A673 (cell line): Measurements from ENCODE around the gene FHL2. TPM values are rescaled to one million over a fixed set of nuclear protein-coding genes. Genes with fewer than 3 reads are reported as not detected.

ENCODE experiments used
- BruUV-seq: library from RNA; stranded (reverse); fragments of 400-500 nt; replicated peaks from 2 replicates; lab custom pipeline; 2021; lab: Mats Ljungman, UMichigan
- CTCF ChIA-PET: fragments of 300-600 bp; sonication (Branson Sonifier 250); formaldehyde crosslinking; loops from one replicate; lab custom pipeline; 2022; ENCODE audit warnings: antibody characterized with exemption; lab: Charles Lee
- POLR2A ChIA-PET: fragments of 300-600 bp; sonication (Branson Sonifier 250); formaldehyde crosslinking; loops from one replicate; lab custom pipeline; 2022; ENCODE audit warnings: antibody characterized with exemption; ENCODE audit not compliant: low non-redundant PET; lab: Charles Lee
- DNase-seq: peaks from one replicate; pipeline ENCODE4 v3.0.0-alpha.2; 2015; ENCODE audit warnings: low spot score
- H3K27ac ChIP-seq: fragments of 200-600 bp; sonication (generic); 2 replicates; pipeline ENCODE4 v1.5.1; 2016; ENCODE audit warnings: mixed run types, low read depth, mild to moderate bottlenecking, mixed read lengths, antibody characterized with exemption, low read length; ENCODE audit not compliant: poor library complexity, severe bottlenecking
- H3K27me3 ChIP-seq: fragments of 200-600 bp; sonication (generic); replicated peaks from 2 replicates; pipeline ENCODE4 v1.6.1; 2017; ENCODE audit warnings: mixed run types, low read depth, mild to moderate bottlenecking, mixed read lengths, antibody characterized with exemption, low read length; ENCODE audit not compliant: insufficient read depth, poor library complexity
- H3K36me3 ChIP-seq: fragments of 200-600 bp; sonication (generic); 2 replicates; pipeline ENCODE4 v1.6.1; 2016; ENCODE audit warnings: mixed run types, mild to moderate bottlenecking, mixed read lengths, antibody characterized with exemption, low read length; ENCODE audit not compliant: insufficient read depth, poor library complexity, severe bottlenecking
- H3K4me1 ChIP-seq: fragments of 200-600 bp; sonication (generic); 2 replicates; pipeline ENCODE4 v1.6.1; 2017; ENCODE audit warnings: mixed run types, mild to moderate bottlenecking, mixed read lengths, antibody characterized with exemption, low read length; ENCODE audit not compliant: insufficient read depth, poor library complexity, severe bottlenecking
- H3K4me3 ChIP-seq: fragments of 200-600 bp; sonication (generic); 2 replicates; pipeline ENCODE4 v1.5.1; 2016; ENCODE audit warnings: low read depth, mixed run types, mild to moderate bottlenecking, mixed read lengths, low read length; ENCODE audit not compliant: poor library complexity, severe bottlenecking
- H3K9me3 ChIP-seq: fragments of 200-600 bp; sonication (generic); 2 replicates; pipeline ENCODE4 v1.6.1; 2016; ENCODE audit warnings: mixed run types, low read depth, mild to moderate bottlenecking, mixed read lengths, antibody characterized with exemption, low read length; ENCODE audit not compliant: poor library complexity, severe bottlenecking
- EZH2 ChIP-seq: fragments of 200-600 bp; sonication (generic); IDR thresholded peaks from 2 replicates; pipeline ENCODE4 v1.6.1; 2017; ENCODE audit warnings: borderline replicate concordance, low read depth, mild to moderate bottlenecking, mixed read lengths, antibody characterized with exemption, low read length; ENCODE audit not compliant: poor library complexity, severe bottlenecking
- intact Hi-C: fragments of 100-400 bp; cut with micrococcal nuclease; formaldehyde crosslinking; loops from one replicate; pipeline ENCODE4 v1.10.0; 2022; ENCODE audit not compliant: unreplicated experiment
- total RNA-seq: library from RNA; stranded (reverse); gene quantifications from 2 replicates; pipeline ENCODE4 v1.2.3, GENCODE V29; 2021
- TF ChIP-seq, protein P1 (sequence below): fragments of 300-800, 200-600 bp; sonication (generic); conservative IDR thresholded peaks from 2 replicates; pipeline ENCODE4 v1.5.1; 2017; ENCODE audit warnings: low read depth, mild to moderate bottlenecking, antibody characterized with exemption, low read length, moderate library complexity, mixed read lengths

Gene FHL2
- total RNA-seq, 1 experiment from 2014 or later: 4.7 TPM

DNA sequence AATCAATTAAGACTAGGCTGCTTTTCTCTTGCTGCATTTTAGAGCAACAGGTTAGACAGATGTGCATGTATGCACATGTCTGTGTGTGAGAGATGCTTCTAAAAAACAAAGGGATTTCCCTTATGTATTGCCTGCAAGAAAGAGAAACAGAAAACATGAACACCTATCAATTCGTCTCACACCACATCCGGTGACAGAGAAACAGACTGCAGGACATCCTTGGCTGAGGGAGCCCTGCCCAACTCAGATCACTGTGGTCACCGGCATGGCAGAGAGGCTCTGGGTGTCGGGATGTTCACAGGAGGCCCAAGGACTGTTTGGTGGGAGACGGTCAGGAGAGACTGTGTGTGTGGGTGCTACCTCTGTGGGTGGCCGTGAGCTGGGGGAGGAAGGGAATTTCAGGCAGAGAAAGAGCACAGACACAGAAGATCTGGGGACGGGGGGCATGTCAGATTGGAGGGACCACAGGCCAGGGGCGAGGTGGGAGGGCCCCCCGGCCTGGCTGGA lies 24.9 kb downstream of the FHL2 start:
- H3K9me3 ChIP-seq: no peaks in the 10 kb centered on the region
- no peaks in the 10 kb centered on the region for H3K4me1 ChIP-seq
- TF ChIP-seq, protein P1, sequence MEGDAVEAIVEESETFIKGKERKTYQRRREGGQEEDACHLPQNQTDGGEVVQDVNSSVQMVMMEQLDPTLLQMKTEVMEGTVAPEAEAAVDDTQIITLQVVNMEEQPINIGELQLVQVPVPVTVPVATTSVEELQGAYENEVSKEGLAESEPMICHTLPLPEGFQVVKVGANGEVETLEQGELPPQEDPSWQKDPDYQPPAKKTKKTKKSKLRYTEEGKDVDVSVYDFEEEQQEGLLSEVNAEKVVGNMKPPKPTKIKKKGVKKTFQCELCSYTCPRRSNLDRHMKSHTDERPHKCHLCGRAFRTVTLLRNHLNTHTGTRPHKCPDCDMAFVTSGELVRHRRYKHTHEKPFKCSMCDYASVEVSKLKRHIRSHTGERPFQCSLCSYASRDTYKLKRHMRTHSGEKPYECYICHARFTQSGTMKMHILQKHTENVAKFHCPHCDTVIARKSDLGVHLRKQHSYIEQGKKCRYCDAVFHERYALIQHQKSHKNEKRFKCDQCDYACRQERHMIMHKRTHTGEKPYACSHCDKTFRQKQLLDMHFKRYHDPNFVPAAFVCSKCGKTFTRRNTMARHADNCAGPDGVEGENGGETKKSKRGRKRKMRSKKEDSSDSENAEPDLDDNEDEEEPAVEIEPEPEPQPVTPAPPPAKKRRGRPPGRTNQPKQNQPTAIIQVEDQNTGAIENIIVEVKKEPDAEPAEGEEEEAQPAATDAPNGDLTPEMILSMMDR: no peak
- no peak for TF ChIP-seq EZH2
- no TSS peak for BruUV-seq
- POLR2A ChIA-PET: no interaction called here
- H3K27ac ChIP-seq: no peak overlapping the region
- H3K27me3 ChIP-seq: no peaks in the 10 kb centered on the region
- CTCF ChIA-PET: no interaction called here
- no peaks in the 10 kb centered on the region for H3K36me3 ChIP-seq
- intact Hi-C loops: no loop called here
- H3K4me3 ChIP-seq: no peak overlapping the region
- DNase-seq: no peak

DNA sequence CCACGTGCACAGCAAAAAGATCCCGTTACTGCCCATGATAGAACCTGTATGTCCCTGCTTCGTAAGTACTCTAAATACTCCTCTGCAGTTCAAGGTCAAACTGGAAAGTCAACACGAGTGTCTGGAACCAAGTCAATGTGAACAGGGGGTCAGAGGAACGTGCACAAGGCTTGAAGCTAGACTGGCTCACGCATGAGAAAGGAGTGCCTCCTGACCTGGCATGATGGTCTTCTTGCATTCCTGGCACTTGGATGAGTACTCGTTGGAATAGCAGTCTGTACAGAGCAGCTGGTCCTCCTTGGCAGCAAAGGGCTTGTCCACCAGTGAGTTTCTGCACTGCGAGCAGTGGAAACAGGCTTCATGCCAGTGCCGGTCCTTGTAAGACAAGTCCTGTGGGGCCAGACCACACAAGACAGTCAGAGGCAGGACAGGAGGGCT lies 25.5 kb downstream of the FHL2 start:
- no peaks in the 10 kb centered on the region for H3K27me3 ChIP-seq
- CTCF ChIA-PET: no interaction called here
- no peaks in the 10 kb centered on the region for H3K9me3 ChIP-seq
- no TSS peak for BruUV-seq
- intact Hi-C loops: no loop called here
- H3K27ac ChIP-seq: no peak overlapping the region
- no peak for DNase-seq
- TF ChIP-seq, protein P1: no peak
- TF ChIP-seq EZH2: no peak
- no peaks in the 10 kb centered on the region for H3K36me3 ChIP-seq
- no peaks in the 10 kb centered on the region for H3K4me1 ChIP-seq
- POLR2A ChIA-PET: no interaction called here
- H3K4me3 ChIP-seq: no peak overlapping the region

DNA sequence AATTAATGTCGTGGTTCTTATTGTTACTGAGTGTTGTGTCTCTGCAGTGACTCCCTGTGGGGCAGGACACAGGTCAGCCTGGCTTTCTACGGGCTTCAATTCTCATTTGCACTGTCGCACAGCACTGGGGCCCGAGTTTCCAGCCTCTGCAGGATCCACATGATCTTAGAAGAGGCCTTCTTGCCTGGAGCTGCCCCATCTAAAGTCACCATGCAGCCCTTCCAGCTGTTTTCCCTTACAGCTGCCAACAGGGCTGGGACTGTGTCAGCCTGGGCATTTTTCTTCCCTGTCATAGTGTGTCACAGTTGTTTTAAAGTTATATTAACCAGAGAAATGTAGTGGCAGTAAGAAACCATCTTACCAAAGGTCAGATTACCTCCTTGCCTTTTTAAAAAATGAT lies 27.0 kb downstream of the FHL2 start:
- POLR2A ChIA-PET: no interaction called here
- intact Hi-C loops: loop anchor here (2.0 kb wide), 1 partner anchor 1171 kb away; no protein-coding TSS in a partner anchor
- CTCF ChIA-PET: no interaction called here
- no peak for TF ChIP-seq EZH2
- TF ChIP-seq, protein P1: no peak
- H3K27me3 ChIP-seq: no peaks in the 10 kb centered on the region
- no peak overlapping the region for H3K27ac ChIP-seq
- no peak overlapping the region for H3K4me3 ChIP-seq
- no peaks in the 10 kb centered on the region for H3K36me3 ChIP-seq
- H3K9me3 ChIP-seq: no peaks in the 10 kb centered on the region
- H3K4me1 ChIP-seq: no peaks in the 10 kb centered on the region
- BruUV-seq: no TSS peak
- DNase-seq: no peak
